Measurements from ENCODE around the gene MRPL17. TPM values are rescaled to one million over a fixed set of nuclear protein-coding genes. Genes with fewer than 3 reads are reported as not detected.
A peak's percentile ranks its signal among the peaks of the same experiment; 100 is the strongest.

The MRPL17 gene
- total and polyA plus RNA-seq, 9 of the 15 experiments (the other 6 are each of a cell fraction or from before 2014, with no cell fraction given) = 33.9 to 81.6 (median 43.9) TPM

GRCh38 chr11:6671991-6672390, 11.1 kb downstream of the MRPL17 start (continued):
- TF ChIP-seq, protein P1, sequence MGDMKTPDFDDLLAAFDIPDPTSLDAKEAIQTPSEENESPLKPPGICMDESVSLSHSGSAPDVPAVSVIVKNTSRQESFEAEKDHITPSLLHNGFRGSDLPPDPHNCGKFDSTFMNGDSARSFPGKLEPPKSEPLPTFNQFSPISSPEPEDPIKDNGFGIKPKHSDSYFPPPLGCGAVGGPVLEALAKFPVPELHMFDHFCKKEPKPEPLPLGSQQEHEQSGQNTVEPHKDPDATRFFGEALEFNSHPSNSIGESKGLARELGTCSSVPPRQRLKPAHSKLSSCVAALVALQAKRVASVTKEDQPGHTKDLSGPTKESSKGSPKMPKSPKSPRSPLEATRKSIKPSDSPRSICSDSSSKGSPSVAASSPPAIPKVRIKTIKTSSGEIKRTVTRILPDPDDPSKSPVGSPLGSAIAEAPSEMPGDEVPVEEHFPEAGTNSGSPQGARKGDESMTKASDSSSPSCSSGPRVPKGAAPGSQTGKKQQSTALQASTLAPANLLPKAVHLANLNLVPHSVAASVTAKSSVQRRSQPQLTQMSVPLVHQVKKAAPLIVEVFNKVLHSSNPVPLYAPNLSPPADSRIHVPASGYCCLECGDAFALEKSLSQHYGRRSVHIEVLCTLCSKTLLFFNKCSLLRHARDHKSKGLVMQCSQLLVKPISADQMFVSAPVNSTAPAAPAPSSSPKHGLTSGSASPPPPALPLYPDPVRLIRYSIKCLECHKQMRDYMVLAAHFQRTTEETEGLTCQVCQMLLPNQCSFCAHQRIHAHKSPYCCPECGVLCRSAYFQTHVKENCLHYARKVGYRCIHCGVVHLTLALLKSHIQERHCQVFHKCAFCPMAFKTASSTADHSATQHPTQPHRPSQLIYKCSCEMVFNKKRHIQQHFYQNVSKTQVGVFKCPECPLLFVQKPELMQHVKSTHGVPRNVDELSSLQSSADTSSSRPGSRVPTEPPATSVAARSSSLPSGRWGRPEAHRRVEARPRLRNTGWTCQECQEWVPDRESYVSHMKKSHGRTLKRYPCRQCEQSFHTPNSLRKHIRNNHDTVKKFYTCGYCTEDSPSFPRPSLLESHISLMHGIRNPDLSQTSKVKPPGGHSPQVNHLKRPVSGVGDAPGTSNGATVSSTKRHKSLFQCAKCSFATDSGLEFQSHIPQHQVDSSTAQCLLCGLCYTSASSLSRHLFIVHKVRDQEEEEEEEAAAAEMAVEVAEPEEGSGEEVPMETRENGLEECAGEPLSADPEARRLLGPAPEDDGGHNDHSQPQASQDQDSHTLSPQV (IDR thresholded peaks at IDR 0.05) = peak; percentile 57
- TF ChIP-seq EP300 (IDR thresholded peaks at IDR 0.05; ENCODE audit: low read length) = 0 out of 2 replicates have a peak, but pooled peaks have one; percentile 6
- no peak for TF ChIP-seq MEIS2 (IDR thresholded peaks at IDR 0.05; ENCODE audit: partially characterized antibody)
- TF ChIP-seq HINFP (tag; conservative IDR thresholded peaks at IDR 0.05; ENCODE audit: low read depth) = no peak
- no peak for TF ChIP-seq CHD1 (IDR thresholded peaks at IDR 0.05; ENCODE audit: low read length)
- TF ChIP-seq MAFG (tag; conservative IDR thresholded peaks at IDR 0.05) = peak; percentile 26
- TF ChIP-seq FOXM1 (IDR thresholded peaks at IDR 0.05; ENCODE audit: low read depth) = no peak
- no peak for TF ChIP-seq FOXM1 (CRISPR knock-in tag; IDR thresholded peaks at IDR 0.05; ENCODE audit: low read depth)
- TF ChIP-seq NFE2 (IDR thresholded peaks at IDR 0.05; ENCODE audit: low read depth) = no peak
- TF ChIP-seq PHB2 (IDR thresholded peaks at IDR 0.05; ENCODE audit: low read depth) = no peak
- peak; percentile 91 for TF ChIP-seq ZNF589 (CRISPR knock-in tag; IDR thresholded peaks at IDR 0.05; ENCODE audit: low read depth)
- TF ChIP-seq, protein P2, sequence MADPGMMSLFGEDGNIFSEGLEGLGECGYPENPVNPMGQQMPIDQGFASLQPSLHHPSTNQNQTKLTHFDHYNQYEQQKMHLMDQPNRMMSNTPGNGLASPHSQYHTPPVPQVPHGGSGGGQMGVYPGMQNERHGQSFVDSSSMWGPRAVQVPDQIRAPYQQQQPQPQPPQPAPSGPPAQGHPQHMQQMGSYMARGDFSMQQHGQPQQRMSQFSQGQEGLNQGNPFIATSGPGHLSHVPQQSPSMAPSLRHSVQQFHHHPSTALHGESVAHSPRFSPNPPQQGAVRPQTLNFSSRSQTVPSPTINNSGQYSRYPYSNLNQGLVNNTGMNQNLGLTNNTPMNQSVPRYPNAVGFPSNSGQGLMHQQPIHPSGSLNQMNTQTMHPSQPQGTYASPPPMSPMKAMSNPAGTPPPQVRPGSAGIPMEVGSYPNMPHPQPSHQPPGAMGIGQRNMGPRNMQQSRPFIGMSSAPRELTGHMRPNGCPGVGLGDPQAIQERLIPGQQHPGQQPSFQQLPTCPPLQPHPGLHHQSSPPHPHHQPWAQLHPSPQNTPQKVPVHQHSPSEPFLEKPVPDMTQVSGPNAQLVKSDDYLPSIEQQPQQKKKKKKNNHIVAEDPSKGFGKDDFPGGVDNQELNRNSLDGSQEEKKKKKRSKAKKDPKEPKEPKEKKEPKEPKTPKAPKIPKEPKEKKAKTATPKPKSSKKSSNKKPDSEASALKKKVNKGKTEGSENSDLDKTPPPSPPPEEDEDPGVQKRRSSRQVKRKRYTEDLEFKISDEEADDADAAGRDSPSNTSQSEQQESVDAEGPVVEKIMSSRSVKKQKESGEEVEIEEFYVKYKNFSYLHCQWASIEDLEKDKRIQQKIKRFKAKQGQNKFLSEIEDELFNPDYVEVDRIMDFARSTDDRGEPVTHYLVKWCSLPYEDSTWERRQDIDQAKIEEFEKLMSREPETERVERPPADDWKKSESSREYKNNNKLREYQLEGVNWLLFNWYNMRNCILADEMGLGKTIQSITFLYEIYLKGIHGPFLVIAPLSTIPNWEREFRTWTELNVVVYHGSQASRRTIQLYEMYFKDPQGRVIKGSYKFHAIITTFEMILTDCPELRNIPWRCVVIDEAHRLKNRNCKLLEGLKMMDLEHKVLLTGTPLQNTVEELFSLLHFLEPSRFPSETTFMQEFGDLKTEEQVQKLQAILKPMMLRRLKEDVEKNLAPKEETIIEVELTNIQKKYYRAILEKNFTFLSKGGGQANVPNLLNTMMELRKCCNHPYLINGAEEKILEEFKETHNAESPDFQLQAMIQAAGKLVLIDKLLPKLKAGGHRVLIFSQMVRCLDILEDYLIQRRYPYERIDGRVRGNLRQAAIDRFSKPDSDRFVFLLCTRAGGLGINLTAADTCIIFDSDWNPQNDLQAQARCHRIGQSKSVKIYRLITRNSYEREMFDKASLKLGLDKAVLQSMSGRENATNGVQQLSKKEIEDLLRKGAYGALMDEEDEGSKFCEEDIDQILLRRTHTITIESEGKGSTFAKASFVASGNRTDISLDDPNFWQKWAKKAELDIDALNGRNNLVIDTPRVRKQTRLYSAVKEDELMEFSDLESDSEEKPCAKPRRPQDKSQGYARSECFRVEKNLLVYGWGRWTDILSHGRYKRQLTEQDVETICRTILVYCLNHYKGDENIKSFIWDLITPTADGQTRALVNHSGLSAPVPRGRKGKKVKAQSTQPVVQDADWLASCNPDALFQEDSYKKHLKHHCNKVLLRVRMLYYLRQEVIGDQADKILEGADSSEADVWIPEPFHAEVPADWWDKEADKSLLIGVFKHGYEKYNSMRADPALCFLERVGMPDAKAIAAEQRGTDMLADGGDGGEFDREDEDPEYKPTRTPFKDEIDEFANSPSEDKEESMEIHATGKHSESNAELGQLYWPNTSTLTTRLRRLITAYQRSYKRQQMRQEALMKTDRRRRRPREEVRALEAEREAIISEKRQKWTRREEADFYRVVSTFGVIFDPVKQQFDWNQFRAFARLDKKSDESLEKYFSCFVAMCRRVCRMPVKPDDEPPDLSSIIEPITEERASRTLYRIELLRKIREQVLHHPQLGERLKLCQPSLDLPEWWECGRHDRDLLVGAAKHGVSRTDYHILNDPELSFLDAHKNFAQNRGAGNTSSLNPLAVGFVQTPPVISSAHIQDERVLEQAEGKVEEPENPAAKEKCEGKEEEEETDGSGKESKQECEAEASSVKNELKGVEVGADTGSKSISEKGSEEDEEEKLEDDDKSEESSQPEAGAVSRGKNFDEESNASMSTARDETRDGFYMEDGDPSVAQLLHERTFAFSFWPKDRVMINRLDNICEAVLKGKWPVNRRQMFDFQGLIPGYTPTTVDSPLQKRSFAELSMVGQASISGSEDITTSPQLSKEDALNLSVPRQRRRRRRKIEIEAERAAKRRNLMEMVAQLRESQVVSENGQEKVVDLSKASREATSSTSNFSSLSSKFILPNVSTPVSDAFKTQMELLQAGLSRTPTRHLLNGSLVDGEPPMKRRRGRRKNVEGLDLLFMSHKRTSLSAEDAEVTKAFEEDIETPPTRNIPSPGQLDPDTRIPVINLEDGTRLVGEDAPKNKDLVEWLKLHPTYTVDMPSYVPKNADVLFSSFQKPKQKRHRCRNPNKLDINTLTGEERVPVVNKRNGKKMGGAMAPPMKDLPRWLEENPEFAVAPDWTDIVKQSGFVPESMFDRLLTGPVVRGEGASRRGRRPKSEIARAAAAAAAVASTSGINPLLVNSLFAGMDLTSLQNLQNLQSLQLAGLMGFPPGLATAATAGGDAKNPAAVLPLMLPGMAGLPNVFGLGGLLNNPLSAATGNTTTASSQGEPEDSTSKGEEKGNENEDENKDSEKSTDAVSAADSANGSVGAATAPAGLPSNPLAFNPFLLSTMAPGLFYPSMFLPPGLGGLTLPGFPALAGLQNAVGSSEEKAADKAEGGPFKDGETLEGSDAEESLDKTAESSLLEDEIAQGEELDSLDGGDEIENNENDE (IDR thresholded peaks at IDR 0.05; ENCODE audit: low read depth, low read length) = no peak

Data from K562 (cell line).